ENCODE data around the gene ART1.

DNA sequence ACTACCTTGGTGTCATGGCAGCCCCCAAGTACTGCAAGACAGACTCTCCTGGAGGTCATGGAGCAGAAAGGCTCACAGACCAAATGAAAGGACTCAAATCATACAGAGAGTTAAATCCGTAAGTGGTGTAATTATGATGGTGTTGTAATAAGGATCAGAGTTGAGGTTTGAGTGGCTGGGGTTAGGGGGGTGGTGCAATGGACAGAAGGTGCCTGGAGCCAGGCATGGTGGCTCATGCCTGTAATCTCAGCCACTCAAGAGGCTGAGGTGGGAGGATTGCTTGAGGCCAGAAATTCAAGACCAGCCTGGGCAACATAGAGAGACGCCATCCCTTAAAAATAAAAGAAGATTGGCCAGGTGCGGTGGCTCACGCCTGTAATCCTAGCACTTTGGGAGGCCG is 21.8 kb upstream of the ART1 start:
- TF ChIP-seq, protein P1, sequence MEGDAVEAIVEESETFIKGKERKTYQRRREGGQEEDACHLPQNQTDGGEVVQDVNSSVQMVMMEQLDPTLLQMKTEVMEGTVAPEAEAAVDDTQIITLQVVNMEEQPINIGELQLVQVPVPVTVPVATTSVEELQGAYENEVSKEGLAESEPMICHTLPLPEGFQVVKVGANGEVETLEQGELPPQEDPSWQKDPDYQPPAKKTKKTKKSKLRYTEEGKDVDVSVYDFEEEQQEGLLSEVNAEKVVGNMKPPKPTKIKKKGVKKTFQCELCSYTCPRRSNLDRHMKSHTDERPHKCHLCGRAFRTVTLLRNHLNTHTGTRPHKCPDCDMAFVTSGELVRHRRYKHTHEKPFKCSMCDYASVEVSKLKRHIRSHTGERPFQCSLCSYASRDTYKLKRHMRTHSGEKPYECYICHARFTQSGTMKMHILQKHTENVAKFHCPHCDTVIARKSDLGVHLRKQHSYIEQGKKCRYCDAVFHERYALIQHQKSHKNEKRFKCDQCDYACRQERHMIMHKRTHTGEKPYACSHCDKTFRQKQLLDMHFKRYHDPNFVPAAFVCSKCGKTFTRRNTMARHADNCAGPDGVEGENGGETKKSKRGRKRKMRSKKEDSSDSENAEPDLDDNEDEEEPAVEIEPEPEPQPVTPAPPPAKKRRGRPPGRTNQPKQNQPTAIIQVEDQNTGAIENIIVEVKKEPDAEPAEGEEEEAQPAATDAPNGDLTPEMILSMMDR (IDR thresholded peaks at IDR 0.05): no peak
- TF ChIP-seq POLR2A (IDR thresholded peaks at IDR 0.05): no peak
